HG03575 (cell line): ENCODE results near the gene EPHB6.

Experiments
- ATAC-seq: cut with Tn5 transposase; IDR thresholded peaks from one replicate; pipeline ENCODE4 v1.9.1; 2021; ENCODE audit not compliant: unreplicated experiment, insufficient number of reproducible peaks, low FRiP score; ENCODE audit errors: extremely low read depth

The EPHB6 gene

DNA sequence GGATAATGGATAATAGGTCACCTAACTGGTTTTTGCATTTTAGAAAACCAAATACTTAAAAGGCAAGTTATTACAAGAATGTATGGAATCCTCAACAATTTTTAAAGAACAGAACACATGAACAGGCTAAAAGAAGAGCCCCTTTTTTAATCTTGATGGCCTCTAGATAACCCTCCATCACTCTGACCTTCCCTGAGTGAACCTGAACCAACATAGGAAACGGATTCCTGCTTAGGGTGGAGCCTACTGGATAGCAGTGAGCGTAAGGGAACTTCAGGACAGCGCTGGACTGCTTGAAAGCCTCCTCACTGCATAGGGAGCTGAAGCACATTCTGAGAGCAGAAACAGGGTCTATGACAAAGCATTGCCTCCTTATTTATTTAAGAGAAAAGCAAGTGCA is 58.2 kb downstream of the EPHB6 start:
- ATAC-seq = no peak

- ATAC-seq = no peak
Observed at GRCh38 chr7:142913566-142913965, 58.7 kb downstream of the EPHB6 start.

- ATAC-seq = no peak
Observed at GRCh38 chr7:142914121-142914520, 59.2 kb downstream of the EPHB6 start.

DNA sequence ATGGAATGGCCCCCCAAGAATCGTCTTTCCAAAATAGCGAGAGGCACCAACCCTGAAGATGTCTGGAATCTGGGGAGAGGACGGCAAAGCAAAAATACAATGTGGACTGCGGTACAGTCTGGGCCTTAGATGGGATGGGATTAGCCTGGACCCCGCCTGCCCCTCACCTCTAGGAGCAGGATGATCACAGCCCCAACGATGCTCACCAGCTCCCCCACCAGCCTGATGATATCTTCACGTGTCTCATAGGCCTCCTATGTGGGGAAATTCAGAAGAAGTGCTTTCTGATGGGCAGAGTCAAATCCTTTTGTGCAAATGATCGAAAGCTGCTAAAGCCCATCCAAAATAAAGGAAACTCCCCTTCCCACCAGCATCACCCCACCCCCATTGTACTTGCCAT is 60.4 kb downstream of the EPHB6 start:
- no peak for ATAC-seq

DNA sequence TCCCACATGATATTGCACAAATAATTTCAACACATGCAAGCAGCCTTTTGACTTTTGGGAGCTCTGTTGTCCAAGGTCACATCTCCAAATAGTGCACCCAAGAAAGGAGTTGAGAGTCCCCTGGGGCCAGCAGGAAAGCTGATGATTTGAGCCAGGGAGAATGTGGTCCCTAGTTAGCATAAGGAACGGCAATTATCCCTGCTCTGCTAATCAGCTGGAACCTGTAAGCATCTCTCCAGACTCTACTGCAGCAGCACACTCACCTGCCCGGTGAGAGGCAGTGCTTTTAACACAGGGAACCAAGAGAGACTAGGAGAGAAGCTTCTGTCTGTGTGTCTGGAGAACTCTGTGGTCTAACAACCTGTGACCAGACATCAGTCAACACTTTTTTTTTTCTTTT is 61.6 kb downstream of the EPHB6 start:
- no peak for ATAC-seq

DNA sequence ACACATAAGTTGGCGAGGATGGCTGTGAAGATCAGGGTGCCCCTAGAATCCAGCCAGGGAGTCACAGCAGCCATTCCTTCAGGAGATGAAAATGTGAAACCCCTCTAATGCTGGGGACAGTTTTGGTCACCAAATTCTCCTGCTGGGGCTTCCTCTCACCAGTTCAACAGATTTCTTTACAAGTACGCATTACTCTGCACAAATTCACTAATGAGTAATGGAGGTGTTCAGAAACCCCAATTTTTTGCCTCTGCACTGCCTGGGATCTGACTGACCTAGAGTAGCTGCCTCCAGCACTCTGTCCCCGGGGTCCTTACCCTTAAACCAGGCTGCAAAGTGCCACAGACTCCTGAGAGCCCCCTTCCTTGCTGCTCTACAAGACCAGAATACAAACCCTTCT is 62.6 kb downstream of the EPHB6 start:
- no peak for ATAC-seq

GRCh38 chr7:142918901-142919300 is 64.0 kb downstream of the EPHB6 start:
- ATAC-seq = no peak

DNA sequence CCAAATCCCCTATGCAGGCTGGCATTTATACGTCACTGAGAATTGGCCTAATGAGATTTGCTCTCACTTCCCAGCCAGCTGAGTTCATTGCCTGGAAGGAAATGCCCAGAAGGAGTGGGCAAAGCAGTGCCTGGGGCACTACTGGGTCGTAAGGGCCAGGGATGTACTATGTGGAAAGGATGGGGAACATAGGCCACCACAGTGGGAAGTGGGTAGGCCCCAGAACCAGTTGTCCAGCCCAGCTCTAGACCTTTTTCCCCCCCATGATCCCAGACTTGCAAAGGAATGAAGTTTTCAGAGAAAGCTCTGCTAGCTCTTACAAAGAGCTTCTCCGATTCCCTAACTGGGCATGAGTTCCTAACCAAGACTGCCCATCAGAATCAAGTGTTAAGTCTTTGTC is 64.8 kb downstream of the EPHB6 start:
- no peak for ATAC-seq
